ENCODE measurements around the gene PPM1D.
"Not testable (repeated sequence)": the region's sequence is repeated elsewhere in the genome, so short reads cannot be mapped to it uniquely, and the experiment has no call there.

The PPM1D gene

GRCh38 chr17:60599620-60600489, at the start of gene PPM1D:
TSS of gene PPM1D (plus strand) at chr17:60600193. CDS start at chr17:60600415, 222 bp downstream.
- DNase-seq = peak; percentile 100

DNA sequence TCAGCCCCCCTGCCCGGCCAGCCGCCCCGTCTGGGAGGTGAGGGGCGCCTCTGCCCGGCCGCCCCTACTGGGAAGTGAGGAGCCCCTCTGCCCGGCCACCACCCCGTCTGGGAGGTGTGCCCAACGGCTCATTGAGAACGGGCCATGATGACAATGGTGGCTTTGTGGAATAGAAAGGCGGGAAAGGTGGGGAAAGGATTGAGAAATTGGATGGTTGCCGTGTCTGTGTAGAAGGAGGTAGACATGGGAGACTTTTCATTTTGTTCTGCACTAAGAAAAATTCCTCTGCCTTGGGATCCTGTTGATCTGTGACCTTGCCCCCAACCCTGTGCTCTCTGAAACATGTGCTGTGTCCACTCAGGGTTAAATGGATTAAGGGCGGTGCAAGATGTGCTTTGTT, 47.7 kb upstream of the PPM1D start:
- not testable (repeated sequence) for DNase-seq

GRCh38 chr17:60554377-60554788, 45.6 kb upstream of the PPM1D start:
- DNase-seq = no peak

- no peak for DNase-seq
Measured at GRCh38 chr17:60555786-60556185, 44.2 kb upstream of the PPM1D start.

- DNase-seq = no peak
Measured at GRCh38 chr17:60557805-60558204, 42.2 kb upstream of the PPM1D start.

DNA sequence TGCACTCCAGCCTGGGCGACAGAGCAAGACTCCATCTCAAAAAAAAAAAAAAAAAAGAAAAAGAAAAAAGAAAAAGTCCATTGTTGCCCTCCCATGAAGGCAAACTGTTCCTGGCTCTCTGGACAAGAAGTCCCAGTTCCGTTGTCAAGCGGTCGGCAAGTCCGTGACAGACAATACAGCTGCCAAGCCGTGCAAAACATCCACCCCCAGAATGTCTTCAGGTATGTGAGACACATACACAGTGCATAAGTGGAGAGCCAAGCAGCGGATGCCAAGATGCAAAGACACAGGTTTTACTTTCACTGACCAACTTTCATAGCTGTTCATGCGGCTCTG, 40.4 kb upstream of the PPM1D start:
- DNase-seq = no peak

DNA sequence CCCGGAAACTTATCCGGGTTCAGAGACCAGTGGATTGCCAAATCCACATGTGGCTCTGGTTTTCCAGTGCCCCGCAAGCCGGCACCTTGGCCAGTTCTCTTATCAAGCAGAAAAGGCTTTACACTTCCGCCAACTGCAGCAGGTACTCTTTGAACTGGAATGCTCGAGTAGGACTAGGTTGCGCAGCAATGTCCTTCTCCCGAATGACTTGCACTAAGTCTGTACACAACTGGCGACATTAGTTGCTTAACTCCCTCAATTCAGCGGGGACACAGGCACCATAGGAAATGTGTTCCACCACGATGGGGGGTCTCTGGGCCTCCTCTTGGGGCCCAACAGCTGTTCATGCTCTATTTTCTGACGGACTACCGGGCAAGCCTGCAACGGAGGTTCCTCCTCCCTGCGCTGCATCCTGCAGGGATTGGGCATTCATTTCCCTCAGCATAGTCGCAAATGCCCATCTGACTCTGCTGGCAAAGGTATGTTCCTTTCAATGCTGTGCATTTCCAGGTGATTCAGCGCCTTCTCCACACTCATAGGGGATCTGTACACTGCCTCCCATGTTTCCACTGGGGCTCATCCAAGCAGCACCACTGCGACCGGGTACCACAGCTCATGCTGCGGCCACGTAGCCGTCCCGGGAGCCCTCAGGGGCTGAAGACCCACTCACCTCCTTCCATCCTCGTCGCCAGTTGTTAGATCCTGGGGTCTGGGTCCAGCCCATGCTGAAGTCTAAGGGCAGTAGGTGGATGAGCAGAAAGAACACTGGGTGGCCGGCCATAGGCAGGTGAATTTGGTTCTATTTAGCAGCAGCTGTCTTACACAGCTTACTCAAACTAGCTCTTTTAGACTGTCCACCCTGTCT, 39.8 kb upstream of the PPM1D start:
- no peak for DNase-seq

- no peak for DNase-seq
Measured at GRCh38 chr17:60560860-60561257, 39.1 kb upstream of the PPM1D start.

GRCh38 chr17:60562421-60562820, 37.6 kb upstream of the PPM1D start:
- DNase-seq = no peak

DNA sequence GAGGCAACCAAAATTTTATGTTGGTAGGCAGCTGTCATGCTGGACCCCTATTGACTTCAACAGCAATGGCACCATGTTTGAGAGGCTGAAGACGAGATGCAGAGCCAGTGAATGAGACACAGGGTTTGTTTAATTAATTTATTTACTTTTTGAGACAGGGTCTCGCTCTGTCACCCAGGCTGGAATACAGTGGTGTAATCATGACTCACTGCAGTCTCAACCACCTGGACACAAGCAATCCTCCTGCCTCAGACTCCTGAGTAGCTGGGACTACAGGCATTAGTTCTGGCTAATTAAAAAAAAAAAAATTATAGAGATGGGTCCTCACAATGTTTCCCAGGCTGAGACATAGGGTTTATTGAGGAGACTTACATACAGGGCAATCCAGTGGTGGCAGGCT, 36.2 kb upstream of the PPM1D start:
- no peak for DNase-seq

DNA sequence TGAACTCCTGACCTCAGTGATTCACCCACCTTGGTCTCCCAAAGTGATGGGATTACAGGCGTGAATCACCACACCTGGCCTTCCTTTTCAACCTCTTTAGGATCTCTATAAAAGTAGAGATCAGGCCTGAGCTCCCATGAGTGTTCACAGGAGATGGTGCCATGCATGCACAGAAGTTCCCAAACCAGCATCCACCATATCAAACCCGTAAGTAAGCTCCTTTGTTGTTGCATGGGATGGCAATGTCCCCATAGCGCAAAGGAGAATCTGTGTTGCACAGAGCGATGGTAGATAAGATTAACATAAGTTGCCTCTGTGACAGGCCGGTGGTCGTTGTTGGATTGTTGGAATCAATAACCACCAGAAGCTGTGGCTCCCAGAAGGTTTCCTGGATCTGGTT, 34.8 kb upstream of the PPM1D start:
- no peak for DNase-seq

- DNase-seq = no peak
Measured at GRCh38 chr17:60573236-60574051, 26.5 kb upstream of the PPM1D start.

DNA sequence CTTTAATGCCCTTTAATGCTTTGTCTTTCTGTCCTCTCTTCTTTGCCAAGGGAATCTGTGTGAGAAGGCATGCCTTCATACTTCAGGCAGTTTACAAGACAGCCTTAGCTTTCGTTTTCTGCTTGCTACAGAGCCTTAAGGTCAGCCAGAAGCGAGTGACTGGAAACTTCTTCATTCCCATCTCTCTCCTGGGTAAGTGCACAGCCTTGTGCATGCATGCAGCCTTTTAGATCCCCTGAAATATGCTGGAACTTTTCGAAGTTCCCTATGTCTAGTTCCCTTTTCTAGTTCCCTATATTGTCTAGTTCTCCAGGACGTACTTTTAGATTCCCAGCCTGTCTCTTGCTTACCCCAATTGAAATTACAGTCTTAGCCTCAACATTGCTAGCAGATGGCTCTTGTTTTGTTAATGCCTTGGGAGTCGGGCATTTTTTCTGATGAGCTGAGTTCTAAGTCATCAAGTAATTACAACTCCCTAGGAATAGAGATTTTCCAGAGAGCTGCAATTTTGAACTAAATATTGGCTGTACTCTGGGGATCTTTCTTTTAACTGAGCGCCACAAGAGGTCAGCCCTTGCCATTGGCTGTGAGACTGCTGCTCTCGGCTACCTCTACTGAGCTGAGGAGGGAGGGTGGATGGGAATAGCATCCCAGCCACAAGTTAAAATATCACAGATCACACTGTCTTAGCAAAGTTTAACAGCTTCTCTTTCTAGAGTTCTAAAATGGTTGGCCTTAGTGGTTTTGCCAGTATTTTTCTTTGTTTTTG, 22.7 kb upstream of the PPM1D start:
- DNase-seq = no peak

- no peak for DNase-seq
Measured at GRCh38 chr17:60579090-60579489, 20.9 kb upstream of the PPM1D start.

DNA sequence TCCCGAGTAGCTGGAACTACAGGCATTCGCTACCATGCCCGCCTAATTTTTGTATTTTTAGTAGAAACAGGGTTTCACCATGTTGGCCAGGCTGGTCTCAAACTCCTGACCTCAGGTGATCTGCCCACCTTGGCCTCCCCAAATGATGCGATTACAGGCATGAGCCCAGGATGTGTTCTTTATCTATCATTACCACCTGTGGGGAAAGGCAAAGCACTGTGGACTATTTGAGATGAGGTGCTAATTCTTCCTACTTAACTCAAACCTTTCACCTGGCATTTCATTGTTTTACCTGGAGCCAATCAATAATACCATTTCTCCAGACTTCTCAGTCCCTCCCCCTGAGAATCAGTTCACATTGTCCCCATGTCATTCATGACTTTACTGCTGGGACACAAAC, 20.4 kb upstream of the PPM1D start:
- DNase-seq = no peak

DNA sequence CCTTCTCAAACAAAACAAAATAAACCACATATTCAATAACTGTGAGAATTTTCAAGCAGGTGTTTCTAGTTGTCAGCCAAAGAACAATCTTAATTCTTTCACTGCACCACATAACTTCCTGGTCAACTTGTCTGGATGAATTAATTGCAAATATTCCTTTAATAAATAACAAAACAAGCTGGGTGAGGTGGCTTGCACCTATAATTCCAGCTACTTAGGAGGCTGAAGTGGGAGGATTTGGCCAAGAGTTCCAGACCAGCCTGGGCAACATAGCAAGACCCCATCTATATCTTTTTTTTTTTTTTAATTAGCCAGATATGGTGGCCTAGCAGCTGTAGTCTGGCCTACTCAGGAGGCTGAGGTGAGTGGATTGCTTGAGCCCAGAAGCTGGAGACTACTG, 17.0 kb upstream of the PPM1D start:
- no peak for DNase-seq

- DNase-seq = no peak
Measured at GRCh38 chr17:60585887-60586286, 14.1 kb upstream of the PPM1D start.

GRCh38 chr17:60586288-60586974, 13.6 kb upstream of the PPM1D start:
- no peak for DNase-seq

- no peak for DNase-seq
Measured at GRCh38 chr17:60590070-60590469, 9.9 kb upstream of the PPM1D start.

GRCh38 chr17:60592750-60593149, 7.2 kb upstream of the PPM1D start:
- DNase-seq = no peak

DNA sequence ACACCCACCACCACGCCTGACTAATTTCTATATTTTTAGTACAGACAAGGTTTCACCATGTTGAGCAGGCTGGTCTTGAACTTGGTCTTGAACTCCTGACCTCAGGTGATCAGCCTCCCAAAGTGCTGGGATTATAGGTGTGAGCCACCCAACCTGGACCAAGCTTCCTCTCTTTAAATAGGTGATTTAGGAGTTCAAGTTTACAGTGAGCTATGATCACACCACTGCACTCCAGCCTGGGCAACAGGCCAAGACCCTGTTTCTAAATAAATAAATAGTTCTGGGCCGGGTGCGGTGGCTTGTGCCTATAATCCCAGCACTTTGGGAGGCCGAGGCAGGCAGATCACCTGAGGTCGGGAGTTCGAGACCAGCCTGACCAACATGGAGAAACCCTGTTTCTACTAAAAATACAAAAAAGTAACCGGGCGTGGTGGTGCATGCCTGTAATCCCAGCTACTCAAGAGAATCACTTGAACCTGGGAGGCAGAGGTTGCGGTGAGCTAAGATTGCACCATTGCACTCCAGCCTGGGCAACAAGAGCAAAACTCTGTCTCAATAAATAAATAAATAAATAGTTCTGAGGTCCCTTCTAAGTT, 6.5 kb upstream of the PPM1D start:
- peak; percentile 27 for DNase-seq

Measured in NCI-H1436 (cell line).